Stimulated activated CD8-positive, alpha-beta memory T cell treated with anti-CD3 and anti-CD28 coated beads, Interleukin-7, amount 100 ng/mL, for 48 hours (primary cell): ENCODE data around the gene FRK.
"Not testable (repeated sequence)": the region's sequence is repeated elsewhere in the genome, so short reads cannot be mapped to it uniquely, and the experiment has no call there.

Experiments used
- DNase-seq, 2 donors: peaks; one replicate each; pipeline ENCODE4 v3.0.0-alpha.2; 2020; ENCODE audit warnings: low read depth in 1 of 2; ENCODE audit errors: extremely low read depth in 1 of 2

The FRK gene

DNA sequence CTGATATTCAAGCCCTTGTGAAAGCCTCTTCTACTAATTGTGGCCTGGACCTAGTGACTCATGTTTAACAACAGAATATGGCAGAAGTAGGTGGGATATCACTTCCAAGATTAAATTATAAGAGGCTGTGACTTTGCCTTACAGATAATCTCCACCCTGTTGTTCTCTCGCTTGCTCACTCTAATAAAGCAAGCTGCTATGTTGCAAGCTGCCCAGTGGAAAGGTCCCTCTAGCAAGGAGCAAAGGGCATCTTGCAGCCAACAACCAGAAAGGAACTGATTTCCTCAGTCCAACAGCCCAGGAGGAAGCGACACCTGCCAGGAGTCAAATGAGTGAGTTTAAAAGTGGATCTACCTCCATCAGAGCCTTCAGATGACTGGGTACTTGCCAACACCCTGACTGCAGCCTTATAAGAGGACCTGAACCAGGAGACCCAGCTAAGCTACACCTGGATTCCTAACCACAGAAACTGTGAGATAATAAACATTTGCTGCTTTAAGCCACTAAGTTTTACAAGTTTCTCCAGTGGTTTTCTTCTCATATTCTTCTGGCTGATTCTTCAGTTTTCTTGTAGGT is 112.6 kb downstream of the FRK start:
- DNase-seq, result no peak

DNA sequence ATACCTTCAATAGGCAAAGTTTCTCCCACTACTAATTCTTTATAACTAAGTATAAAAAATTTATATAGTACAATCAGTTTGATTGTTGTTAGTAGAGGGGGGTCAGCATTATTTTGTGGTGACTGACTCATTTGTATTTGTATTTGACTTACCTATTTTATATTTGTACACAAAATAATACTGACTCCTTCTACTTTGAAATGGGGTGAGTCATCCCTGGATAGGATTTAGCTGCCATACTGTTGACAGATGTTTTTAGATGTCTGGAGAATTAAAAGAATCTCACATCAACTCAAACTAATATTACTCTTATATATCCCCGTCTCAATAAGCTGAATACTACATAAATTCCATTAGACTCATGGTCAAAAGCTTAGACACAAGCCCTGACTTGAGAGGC is 114.9 kb downstream of the FRK start:
- no peak for DNase-seq

DNA sequence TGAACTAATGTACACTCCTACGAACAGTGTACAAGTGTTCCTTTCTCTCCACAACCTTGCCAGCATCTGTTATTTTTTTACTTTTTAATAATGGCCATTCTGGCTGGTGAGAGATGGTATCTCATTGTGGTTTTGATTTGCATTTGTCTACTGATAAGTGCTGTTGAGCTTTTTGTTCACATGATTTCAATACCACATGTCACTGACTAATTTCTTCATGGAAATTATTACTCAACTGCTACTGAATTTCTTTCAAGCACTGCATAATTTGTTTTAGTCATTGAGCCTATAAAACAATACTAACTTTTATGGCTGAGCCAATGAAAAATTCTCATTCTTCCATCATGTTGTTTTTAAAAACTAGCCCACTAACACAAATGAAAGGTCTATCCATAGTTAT is 115.4 kb downstream of the FRK start:
- no peak for DNase-seq

DNA sequence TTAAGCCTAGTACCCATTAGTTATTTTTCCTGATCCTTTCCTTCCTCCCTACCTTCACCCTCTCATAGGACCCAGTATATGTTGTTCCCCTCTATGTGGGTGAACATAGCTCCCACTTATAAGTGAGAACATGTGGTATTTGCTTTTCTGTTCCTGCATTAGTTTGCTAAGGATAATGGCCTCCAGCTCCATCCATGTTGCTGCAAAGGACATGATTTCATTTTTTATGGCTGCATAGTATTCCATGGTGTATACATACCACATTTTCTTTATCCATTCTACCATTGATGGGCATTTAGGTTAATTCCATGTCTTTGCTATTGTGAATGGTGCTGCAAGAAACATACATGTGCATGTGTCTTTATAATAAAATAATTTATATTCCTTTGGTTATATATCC is 115.9 kb downstream of the FRK start:
- DNase-seq, result not testable (repeated sequence)

DNA sequence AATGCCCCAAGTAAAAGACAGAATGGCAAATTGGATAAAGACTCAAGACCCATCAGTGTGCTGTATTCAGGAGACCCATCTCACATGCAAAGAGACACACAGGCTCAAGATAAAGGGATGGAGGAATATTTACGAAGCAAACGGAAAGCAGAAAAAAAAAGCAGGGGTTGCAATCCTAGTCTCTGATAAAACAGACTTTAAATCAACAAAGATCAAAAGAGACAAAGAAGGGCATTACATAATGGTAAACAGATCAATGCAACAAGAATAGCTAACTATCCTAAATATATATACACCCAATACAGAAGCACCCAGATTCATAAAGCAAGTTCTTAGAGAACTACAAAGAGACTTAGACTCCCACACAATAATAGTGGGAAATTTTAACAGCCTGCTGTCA is 123.2 kb downstream of the FRK start:
- not testable (repeated sequence) for DNase-seq

DNA sequence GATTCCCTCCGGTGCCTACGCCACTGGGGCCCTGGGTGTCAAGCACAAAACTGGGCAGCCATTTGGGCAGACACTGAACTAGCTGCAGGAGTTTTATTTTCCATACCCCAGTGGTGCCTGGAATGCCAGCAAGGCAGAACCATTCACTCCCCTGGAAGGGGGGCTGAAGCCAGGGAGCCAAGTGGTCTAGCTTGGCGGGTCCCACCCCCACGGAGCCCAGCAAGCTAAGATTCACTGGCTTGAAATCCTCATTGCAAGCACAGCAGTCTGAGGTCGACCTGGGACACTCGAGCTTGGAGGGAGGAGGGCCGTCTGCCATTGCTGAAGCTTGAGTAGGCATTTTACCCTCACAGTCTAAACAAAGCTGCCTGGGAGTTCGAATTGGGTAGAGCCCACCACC is 125.3 kb downstream of the FRK start:
- DNase-seq, result no peak

DNA sequence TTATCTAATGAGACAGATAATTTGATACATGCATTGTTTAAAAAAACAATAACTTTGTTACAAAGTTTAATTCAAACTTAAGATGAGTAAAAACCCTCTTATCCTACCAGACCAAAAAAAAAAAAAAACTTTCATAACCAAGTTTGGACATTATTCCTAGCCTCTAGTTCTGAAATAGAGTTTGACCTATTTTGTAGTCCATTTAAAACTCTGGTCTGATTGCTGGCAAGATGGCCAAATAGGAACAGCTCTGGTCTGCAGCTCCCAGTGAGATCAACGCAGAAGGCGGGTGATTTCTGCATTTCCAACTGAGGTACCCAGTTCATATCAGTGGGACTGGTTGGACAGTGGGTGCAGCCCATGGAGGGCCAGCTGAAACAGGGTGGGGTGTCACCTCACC is 125.9 kb downstream of the FRK start:
- no peak for DNase-seq

DNA sequence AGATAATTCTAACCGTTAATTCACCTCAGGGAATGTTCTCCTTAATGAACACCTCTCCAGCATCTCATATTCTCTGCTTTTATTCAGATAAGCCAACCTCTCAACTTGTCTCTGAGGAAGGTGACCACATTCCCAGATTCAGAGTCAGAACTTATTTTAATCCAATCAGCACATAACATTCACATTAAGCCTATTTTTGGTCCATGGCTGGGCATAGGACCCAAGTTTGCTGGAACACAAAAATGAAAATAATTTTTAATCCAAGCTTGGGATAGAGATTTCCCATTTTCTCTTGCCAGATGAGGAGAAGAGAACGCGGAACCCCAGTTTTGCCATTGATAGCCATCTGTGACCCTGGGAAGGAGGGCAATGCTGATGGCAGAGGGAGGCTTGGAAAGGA is 126.5 kb downstream of the FRK start:
- DNase-seq, result no peak

DNA sequence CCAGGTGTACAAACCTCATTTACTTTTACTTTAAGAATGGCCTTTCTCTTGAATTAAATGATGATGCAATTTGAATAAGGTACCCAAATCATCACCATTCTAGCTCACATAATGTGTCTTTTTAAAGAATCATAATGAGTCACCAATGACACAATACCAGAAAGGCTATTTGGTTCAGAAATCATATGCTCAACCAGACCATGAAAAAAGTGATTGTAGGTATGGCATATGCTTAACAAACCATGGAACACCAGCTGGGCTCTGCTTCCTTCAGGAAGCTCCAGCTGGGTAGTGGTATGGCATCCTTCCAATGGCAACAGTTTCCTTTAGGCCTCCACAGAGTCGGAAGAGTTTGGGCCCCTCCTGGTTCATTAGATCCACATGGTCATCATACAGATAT is 128.2 kb downstream of the FRK start:
- DNase-seq, result no peak

DNA sequence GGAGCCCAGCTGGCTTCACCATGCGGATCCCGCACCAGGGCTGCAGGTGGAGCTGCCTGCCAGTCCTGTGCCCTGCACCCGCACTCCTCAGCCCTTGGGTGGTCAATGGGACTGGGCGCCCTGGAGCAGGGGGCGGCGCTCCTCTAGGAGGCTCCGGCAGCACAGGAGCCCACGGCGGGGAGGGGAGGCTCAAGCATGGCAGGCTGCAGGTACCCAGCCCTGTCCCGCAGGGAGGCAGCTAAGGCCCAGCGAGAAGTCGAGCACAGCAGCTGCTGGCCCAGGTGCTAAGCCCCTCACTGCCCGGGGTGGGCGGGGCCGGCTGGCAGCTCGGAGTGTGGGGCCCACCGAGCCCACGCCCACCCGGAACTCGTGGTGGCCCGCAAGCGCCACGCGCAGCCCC is 132.7 kb downstream of the FRK start:
- not testable (repeated sequence) for DNase-seq

DNA sequence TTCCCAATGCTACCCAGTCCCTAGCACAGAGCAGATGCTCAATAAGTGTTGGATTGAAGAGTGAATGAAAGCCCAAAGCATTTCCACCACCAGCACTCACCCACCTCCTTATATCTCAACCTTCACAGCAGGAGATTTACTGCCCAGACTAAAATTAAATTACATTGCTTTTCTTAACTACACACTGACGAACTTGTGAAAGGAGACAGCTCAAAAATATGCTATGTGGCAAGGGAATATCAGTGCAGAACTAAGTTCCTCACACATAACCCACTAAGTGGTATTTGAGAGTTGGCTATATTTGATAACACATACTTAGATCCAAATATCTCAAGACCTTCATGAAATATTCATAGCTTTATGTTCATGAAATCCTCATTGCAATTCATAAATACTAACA is 137.7 kb downstream of the FRK start:
- no peak for DNase-seq

DNA sequence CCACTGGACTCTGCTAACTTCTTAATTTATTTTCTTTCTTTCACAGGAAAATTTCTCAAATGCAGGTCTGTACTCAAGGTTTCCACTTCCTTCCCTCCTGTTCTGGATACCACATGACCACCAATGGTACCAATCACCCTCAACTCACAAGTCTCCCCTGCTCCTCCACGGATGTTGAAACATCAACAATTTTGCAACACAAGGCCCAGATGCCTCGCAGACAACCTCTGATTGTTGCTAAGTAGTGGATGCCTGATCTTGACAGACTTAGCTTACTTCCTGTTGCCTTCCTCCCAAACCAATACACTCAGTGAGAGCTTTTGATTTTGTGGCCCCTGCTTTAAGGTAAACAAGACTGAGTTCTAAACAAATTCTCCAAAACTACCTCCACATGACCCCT is 146.6 kb downstream of the FRK start:
- no peak for DNase-seq

DNA sequence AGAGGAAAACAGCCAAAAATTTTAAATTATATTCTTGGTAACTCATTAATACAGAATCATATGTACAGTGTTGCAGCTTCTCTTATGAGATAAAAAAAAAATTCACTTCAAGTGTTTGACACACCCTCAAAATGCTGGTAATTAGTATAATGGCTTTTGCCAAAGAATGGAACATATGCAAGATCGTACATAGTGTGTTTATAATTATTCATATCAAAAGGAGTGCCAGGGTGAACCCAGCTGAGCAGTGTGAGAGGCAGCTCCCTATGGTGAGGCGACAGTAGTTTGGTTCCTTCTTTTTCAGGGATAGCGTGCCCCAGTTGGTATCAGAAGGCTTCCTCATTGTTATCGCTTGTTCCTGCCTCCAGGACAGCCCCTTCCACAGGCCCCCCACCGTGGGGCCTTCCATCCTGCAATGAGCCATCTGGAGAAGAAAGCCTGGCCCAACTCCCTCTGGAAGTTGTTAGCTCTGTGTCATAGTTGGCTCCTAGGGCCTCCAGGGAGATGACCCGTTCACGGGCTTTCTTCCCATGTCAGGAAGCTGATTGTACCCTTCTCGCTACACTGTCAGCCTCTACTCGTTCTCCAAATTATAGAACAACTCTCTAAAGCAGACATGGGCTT is 150.7 kb downstream of the FRK start:
- no peak for DNase-seq

DNA sequence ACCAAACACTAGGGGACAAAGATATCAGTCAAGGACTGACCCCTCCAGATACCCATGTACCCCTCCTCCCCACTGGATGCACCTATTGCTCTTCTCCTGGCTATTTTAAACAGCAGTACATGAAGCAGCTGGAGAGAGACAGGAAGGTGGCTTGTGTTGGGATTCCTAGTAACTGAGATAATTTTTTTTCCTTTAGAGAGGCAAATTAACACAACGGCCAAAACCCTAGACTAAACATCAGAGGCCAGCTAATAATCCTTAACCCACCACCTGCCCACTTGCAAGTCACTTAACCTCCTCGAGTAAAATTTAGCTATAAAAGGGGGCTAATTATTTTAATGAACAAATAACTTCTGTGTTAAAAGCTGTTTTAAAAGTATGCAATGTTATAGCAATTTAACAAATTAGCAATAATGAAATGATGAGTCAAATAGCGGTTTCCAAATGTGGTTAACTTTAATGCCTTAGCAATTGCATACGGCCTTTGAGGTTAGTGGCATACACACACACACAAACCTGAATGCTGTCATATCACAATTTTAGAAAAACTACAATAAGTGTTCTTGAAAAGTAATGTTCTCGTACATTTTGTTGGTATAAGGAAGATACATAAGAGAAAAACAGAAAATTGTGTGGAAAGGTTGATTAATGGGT is 151.7 kb downstream of the FRK start:
- no peak for DNase-seq

DNA sequence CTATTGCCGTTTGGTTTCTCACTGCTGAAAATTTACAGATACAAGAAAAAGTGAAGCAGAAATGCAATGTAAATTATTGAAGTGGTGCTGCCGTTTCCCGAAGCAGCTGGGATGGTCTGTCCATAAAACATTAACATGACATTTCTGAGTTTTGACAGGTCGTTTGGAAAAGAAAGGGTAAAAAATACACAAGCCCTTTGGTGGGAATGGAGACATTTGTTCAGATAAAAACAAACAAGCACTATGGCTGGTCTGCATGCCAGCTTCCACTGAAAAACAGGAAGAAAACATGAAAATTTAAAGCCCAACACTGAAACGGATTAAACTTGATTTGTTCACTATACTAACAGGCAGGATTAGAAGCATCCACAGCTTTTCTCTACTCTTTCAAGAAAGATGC is 155.2 kb downstream of the FRK start:
- DNase-seq, result no peak

DNA sequence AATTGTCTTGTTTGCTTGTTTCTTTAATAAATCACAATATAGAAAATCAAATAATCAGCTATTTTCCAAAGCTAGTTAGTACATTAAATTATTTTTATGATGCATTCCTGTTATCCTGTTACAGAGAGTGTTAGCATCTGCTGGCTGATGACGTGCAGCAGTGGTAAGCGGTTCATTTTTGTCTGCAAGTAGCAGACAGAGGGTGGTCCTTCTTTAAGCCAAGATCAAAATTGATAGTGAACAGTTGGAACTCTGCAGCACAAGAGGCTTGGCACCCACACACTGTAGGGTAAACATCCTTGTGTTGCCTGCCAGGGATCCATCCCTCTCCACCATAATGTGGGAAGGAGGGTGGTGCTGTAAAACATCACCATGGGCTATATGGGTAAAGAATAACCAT is 158.3 kb downstream of the FRK start:
- DNase-seq, result no peak

DNA sequence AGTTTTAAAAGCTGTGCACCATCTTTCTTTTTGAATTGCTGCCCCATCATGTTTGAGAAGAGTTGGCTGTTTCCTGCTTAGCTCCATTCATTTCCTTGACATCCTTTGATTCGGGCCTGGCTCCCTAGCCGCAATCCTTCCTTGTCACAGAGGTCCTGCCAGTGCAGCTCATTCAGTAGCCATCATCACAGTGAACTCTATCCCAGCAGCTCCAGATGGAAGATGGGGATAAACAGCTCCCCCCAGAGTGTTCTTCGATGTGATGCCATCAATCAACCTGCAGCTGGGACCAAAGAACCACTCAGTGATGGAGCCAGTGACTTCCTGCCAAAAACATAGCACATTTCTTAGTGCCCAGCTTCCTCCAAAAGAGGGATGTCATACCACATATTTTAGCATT is 158.8 kb downstream of the FRK start:
- DNase-seq, result no peak

DNA sequence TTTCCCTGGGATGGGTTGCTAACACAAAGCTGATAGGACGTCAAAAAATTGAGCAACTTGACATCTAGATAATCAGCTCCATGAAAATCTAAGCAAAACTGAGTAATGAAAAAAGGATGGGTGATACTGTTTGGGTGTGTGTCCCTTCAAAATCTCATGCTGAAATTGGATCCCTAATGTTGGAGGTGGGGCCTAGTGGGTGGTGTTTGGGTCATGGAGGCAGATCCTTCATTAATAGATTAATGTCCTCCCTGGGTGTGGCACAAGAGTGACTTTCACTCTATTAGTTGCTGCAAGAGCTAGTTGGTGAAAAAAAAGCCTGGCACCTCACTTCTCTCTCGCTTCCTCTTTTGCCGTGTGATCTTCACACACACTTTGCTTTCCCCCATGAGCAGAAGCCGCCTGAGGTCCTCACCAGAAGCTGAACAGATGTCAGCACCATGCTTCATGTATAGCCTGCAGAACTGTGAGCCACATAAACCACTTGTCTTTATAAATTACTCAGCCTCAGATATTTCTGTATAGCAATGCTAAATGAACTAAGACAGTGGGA is 160.9 kb downstream of the FRK start:
- no peak for DNase-seq

DNA sequence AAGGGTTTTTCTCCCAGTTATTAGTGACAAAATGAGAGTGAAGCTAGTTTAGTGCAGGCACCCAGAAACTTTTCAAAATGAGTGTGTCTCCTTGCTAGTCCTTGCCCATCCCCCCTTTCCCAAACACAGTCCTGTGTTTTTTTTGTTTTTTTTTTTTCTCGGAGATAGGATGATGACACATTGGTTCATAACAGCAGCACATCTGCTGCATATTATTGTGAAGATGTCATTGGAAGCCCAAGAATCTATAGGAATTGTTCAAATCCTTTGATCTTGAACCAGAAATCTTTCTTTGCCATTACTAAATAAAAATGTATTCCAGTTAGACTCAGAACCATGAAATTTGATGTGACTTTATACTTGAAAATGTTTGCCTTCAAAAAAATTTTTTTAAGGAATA is 162.4 kb downstream of the FRK start:
- DNase-seq, result no peak

DNA sequence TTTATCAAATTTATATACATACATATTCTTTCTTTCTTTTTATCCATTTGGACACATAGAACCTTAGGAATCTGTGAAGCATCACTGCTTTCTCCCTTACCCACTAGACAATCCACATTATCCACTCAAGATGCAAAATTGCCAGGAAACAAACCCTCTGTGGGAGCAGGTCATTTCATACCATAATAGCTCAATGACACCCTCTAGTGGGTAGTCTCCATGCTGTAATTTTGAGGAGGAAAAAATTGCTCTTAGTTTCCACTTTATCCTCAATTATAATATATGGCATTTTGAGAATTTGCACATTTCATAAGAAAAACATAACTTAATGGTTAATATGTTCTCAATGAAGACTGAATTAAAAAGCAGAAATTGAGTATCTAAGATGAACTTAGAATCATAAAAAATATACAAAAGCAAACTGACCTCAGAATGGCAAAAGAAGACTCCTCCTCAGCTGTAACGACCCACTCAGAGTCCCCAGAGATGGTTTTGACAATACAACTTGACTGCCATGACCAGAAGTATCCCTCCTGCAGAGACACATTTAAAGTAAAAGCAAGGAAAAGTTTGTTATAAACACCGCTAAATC is 164.1 kb downstream of the FRK start:
- no peak for DNase-seq

DNA sequence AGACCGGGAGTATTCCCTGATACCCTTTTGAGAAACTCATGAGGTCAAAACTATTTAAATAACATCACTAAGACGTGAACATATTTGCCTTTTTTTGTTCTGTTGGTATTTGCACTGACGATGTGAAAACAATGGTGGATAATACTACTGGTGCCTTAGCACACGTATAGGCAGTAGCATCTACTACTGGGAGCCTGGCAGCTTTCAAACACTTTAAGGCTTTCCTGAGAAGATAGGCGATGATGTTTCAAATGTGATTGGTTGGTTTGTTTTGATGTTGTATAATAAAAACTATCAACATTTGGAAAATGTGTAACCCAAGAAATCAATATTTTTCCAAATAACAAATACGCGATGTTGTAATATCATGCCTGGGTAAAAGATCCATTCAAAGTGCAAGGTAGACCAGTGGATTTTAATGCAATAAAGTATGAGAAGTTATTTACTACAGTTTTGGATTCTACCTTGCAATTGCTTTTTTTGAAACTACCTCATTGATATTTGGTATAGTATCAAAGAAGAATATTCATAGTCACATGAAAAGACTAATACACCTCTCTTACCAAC is 166.2 kb downstream of the FRK start:
- no peak for DNase-seq

DNA sequence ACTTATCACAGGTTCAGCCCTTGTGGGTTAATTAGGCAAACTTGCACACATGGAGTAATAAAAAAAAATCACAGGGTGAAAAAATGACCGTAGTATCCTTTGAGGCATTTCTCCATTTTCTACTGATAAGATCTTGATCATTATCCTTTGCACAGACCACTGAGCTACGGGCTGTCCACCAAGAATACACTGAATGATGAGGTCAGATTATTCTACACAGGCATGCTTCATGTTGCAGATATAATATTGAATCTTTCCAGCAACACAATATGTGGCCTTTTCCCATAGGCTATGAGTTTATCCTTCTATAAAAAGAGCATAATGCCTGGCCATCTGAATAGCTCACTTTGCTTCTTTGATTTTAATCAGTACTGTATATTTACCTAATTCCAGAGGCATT is 168.9 kb downstream of the FRK start:
- DNase-seq, result no peak
